Breast epithelium (tissue), 4 donors: ENCODE results near the gene ZNF75A. TPM values are rescaled to one million over a fixed set of nuclear protein-coding genes. Genes with fewer than 3 reads are reported as not detected.
A peak's percentile ranks its signal among the peaks of the same experiment; 100 is the strongest.

ENCODE experiments used
- DNase-seq, 2 donors: peaks; one replicate each; pipeline ENCODE4 v3.0.0-alpha.2; 2019; ENCODE audit warnings: low spot score in 2 of 2
- H3K27ac ChIP-seq, 2 donors: fragments of 200-600 bp; sonication (generic) in 1 of 2; one replicate each; pipeline ENCODE4 v1.5.1; 2016 to 2019; ENCODE audit warnings: mild to moderate bottlenecking in 1 of 2
- H3K27me3 ChIP-seq, 2 donors: fragments of 200-600 bp; sonication (generic) in 1 of 2; one replicate each; pipeline versions ENCODE4 v1.5.1 to v1.6.0; 2017 to 2019; ENCODE audit warnings: control low read depth in 1 of 2, mild to moderate bottlenecking in 1 of 2
- H3K36me3 ChIP-seq: fragments of 200-600 bp; one replicate; pipeline ENCODE4 v1.5.1; 2019
- H3K4me1 ChIP-seq, 2 donors: fragments of 200-600 bp; sonication (generic); one replicate each; pipeline ENCODE4 v1.5.1; 2016 to 2019; ENCODE audit warnings: control low read depth in 1 of 2
- H3K4me3 ChIP-seq, 3 donors: fragments of 200-600 bp; sonication (generic); 1 replicate in 2 of 3; 2 replicates in 1 of 3; pipeline ENCODE4 v1.5.1; 2016 to 2019; ENCODE audit warnings: mild to moderate bottlenecking in 3 of 3, moderate library complexity in 2 of 3
- H3K9me3 ChIP-seq, 2 donors: fragments of 200-600 bp; sonication (generic) in 1 of 2; one replicate each; pipeline ENCODE4 v1.5.1; 2016 to 2019; ENCODE audit warnings: control low read depth in 1 of 2
- POLR2A ChIP-seq: fragments of 450-650 bp; IDR thresholded peaks from one replicate; pipeline ENCODE4 v1.6.1; 2016; ENCODE audit warnings: antibody characterized with exemption, mild to moderate bottlenecking, moderate library complexity
- POLR2AphosphoS5 ChIP-seq, 3 donors: sonication (generic); formaldehyde crosslinking; IDR thresholded peaks; one replicate each; pipeline ENCODE4 v1.6.1; 2017; ENCODE audit warnings: antibody characterized with exemption in 3 of 3
- intact Hi-C: fragments of 100-400 bp; cut with DNase I; formaldehyde crosslinking; loops from one replicate; pipeline ENCODE4 v1.15.1; 2023; ENCODE audit warnings: low total_unique reads
- total RNA-seq, 3 donors: library from RNA; depleted of rRNA; stranded (reverse); fragments of >200 nt; gene quantifications; one replicate each; pipeline ENCODE4 v1.1.0, GENCODE V29; 2016
- TF ChIP-seq, protein P1 (sequence below), 3 donors: fragments of 450-650 bp; IDR thresholded peaks; one replicate each; pipeline ENCODE4 v1.5.1; 2016 to 2017; ENCODE audit warnings: antibody characterized with exemption in 3 of 3, mild to moderate bottlenecking in 3 of 3, moderate library complexity in 3 of 3

ZNF75A gene
- total RNA-seq, 3 donors from 2014 or later = 19.4 to 58.2 (median 37.0) TPM

GRCh38 chr16:3282730-3283542 is 22.4 kb upstream of the ZNF75A start, which contains the start of gene ZNF263:
ZNF263 (plus strand) TSS chr16:3283491; CDS start chr16:3283819, 328 bp downstream.
- Histone ChIP-seq H3K9me3 (peaks cover 30 to 31% of the 10 kb centered on the region in 2 donors), H3K27ac (peak within 1 kb of the TSS; percentile 100), H3K4me3 (peak within 1 kb of the TSS; percentile 73 to 98 (median 95)), H3K36me3 (peaks cover 14% of the 10 kb centered on the region), H3K4me1 (peaks cover 0 to 8% of the 10 kb centered on the region in 2 donors), H3K27me3 (no peaks in the 10 kb centered on the region)
- TF ChIP-seq POLR2AphosphoS5 (IDR thresholded peaks at IDR 0.05) (peak; percentile 82 to 94 (median 91)), POLR2A (peak; percentile 44)
- TF ChIP-seq, protein P1, sequence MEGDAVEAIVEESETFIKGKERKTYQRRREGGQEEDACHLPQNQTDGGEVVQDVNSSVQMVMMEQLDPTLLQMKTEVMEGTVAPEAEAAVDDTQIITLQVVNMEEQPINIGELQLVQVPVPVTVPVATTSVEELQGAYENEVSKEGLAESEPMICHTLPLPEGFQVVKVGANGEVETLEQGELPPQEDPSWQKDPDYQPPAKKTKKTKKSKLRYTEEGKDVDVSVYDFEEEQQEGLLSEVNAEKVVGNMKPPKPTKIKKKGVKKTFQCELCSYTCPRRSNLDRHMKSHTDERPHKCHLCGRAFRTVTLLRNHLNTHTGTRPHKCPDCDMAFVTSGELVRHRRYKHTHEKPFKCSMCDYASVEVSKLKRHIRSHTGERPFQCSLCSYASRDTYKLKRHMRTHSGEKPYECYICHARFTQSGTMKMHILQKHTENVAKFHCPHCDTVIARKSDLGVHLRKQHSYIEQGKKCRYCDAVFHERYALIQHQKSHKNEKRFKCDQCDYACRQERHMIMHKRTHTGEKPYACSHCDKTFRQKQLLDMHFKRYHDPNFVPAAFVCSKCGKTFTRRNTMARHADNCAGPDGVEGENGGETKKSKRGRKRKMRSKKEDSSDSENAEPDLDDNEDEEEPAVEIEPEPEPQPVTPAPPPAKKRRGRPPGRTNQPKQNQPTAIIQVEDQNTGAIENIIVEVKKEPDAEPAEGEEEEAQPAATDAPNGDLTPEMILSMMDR (IDR thresholded peaks at IDR 0.05) = no peak
- DNase-seq = peak; percentile 97 to 98
- intact Hi-C loops = no loop called here

- Histone ChIP-seq H3K9me3 (peaks cover 38 to 40% of the 10 kb centered on the region in 2 donors), H3K4me3 (peak overlapping the region; percentile 73 to 98 (median 95)), H3K36me3 (peaks cover 21% of the 10 kb centered on the region), H3K27me3 (no peaks in the 10 kb centered on the region), H3K4me1 (peaks cover 0 to 8% of the 10 kb centered on the region in 2 donors), H3K27ac (peak overlapping the region; percentile 100)
- TF ChIP-seq POLR2AphosphoS5 (IDR thresholded peaks at IDR 0.05) (no peak), POLR2A (no peak)
- TF ChIP-seq, protein P1 (IDR thresholded peaks at IDR 0.05) = no peak
- intact Hi-C loops = no loop called here
- DNase-seq = no peak
Observed at GRCh38 chr16:3283543-3284447, 21.5 kb upstream of the ZNF75A start.

- peaks cover 52 to 53% of the 10 kb centered on the region in 2 donors for H3K9me3 ChIP-seq
- intact Hi-C loops = no loop called here
- peaks cover 0 to 8% of the 10 kb centered on the region in 2 donors for H3K4me1 ChIP-seq
- TF ChIP-seq, protein P1 (IDR thresholded peaks at IDR 0.05) = no peak
- no peak for TF ChIP-seq POLR2A
- TF ChIP-seq POLR2AphosphoS5 (IDR thresholded peaks at IDR 0.05) = no peak
- no peak for DNase-seq
- H3K4me3 ChIP-seq = peak overlapping the region in 2 of 3 donors; percentile 73 to 98
- H3K27me3 ChIP-seq = no peaks in the 10 kb centered on the region
- peaks cover 34% of the 10 kb centered on the region for H3K36me3 ChIP-seq
- H3K27ac ChIP-seq = no peak overlapping the region
Observed at GRCh38 chr16:3285131-3285530, 20.2 kb upstream of the ZNF75A start.

- Histone ChIP-seq H3K9me3 (peaks cover 95 to 100% of the 10 kb centered on the region in 2 donors), H3K27ac (no peak overlapping the region), H3K4me1 (peaks cover 0 to 2% of the 10 kb centered on the region in 2 donors), H3K4me3 (peak overlapping the region in 1 of 3 donors; percentile 12), H3K27me3 (no peaks in the 10 kb centered on the region), H3K36me3 (peaks cover 60% of the 10 kb centered on the region)
- TF ChIP-seq POLR2AphosphoS5 (IDR thresholded peaks at IDR 0.05) (no peak), POLR2A (no peak)
- TF ChIP-seq, protein P1 (IDR thresholded peaks at IDR 0.05) = no peak
- no peak for DNase-seq
- intact Hi-C loops = no loop called here
Observed at GRCh38 chr16:3289998-3290673, 15.2 kb upstream of the ZNF75A start.
